ENCODE data around the gene BCAS2.

The BCAS2 gene

DNA sequence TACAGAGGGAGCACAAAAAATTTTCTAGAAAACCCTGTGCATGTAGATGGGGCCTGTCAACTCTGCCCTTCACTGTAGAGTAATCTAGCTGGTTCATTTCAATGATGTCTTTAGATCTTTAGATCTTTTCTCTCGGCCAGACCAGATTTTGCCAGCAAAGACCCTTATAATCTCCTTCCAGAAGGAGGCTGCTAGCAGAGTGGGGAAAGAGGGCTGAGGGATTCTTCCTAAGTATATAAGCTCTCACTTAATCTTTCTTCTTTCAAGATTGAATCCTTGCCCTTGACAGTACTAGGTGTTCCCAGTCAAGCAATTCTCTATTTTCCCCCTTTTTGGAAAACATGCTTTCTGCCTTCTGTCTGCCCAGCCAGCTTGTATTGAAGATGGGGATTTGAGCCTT is 34.3 kb downstream of the BCAS2 start:
- no peak overlapping the region for H3K23ac ChIP-seq (ENCODE audit: low read length in 2 of 2)
- H4K8ac ChIP-seq (ENCODE audit: low read length), result no peak overlapping the region
- H2BK5ac ChIP-seq (ENCODE audit: low read depth, low read length, poor library complexity, severe bottlenecking), result no peak overlapping the region
- H3K4ac ChIP-seq (ENCODE audit: low read depth in 1 of 2, low read length in 2 of 2), result no peak overlapping the region
- H3K4me2 ChIP-seq (ENCODE audit: low read length, poor library complexity, severe bottlenecking), result no peak overlapping the region
- no peak overlapping the region for H2BK12ac ChIP-seq (ENCODE audit: low read length in 2 of 2)
- WGBS, result no CpG with 5 or more reads among the region's 1 CpG
- no peak overlapping the region for H3K14ac ChIP-seq (ENCODE audit: low read length in 2 of 2)
- H3K27me3 ChIP-seq (ENCODE audit: control insufficient read depth in 1 of 2, insufficient read depth in 1 of 2, low read length in 2 of 2), result no peaks in the 10 kb centered on the region
- H2AK5ac ChIP-seq (ENCODE audit: low read length, severe bottlenecking), result no peak overlapping the region
- H3K36me3 ChIP-seq (ENCODE audit: control insufficient read depth in 1 of 2, insufficient read depth in 2 of 2, low read depth in 1 of 2, low read length in 2 of 2), result no peaks in the 10 kb centered on the region
- DNase-seq, result no peak
- H2AFZ ChIP-seq (ENCODE audit: low read depth, low read length), result no peak overlapping the region
- H3K9ac ChIP-seq (ENCODE audit: low read length), result no peak overlapping the region
- no peak overlapping the region for H2BK120ac ChIP-seq (ENCODE audit: low read depth, low read length)
- no peak overlapping the region for H2BK15ac ChIP-seq (ENCODE audit: low read depth, poor library complexity, severe bottlenecking)
- no peak overlapping the region for H3K18ac ChIP-seq (ENCODE audit: low read depth in 1 of 2, low read length in 2 of 2)
- no peak overlapping the region for H3K4me3 ChIP-seq (ENCODE audit: insufficient read depth in 1 of 2, low read depth in 1 of 2, low read length in 2 of 2)
- H3K79me1 ChIP-seq (replicated peaks; ENCODE audit: low read length, poor library complexity, severe bottlenecking), result no peaks in the 10 kb centered on the region
- no peaks in the 10 kb centered on the region for H3K9me3 ChIP-seq (ENCODE audit: control insufficient read depth, low read length)
- H4K91ac ChIP-seq (ENCODE audit: low read length), result no peak overlapping the region
- H3K4me1 ChIP-seq (ENCODE audit: control insufficient read depth, insufficient read depth, low read depth, low read length), result no peaks in the 10 kb centered on the region
- H3K27ac ChIP-seq (ENCODE audit: low read length, poor library complexity, severe bottlenecking), result no peak overlapping the region

DNA sequence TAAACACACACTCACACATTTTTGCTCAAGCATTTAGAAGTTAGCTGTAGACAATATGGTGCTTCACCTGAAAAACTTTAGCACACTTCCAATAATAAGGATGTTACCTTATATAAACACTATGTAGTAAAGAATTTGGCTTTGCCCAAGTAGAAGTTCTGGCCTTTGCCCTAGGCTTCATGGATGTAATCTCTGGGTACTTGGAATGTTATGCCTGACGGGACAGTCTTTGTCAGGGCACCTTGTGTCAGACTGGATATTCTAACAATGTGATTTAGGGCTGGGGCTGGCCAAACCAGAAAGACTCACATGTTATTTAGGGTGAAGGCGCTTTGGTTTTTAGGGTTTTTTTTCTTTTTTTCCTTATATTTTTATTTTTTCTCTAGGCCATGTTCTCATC is 35.6 kb downstream of the BCAS2 start:
- H3K23ac ChIP-seq (ENCODE audit: low read length in 2 of 2), result no peak overlapping the region
- no peaks in the 10 kb centered on the region for H3K4me1 ChIP-seq (ENCODE audit: control insufficient read depth, insufficient read depth, low read depth, low read length)
- H3K9me3 ChIP-seq (ENCODE audit: control insufficient read depth, low read length), result no peaks in the 10 kb centered on the region
- no peak overlapping the region for H3K14ac ChIP-seq (ENCODE audit: low read length in 2 of 2)
- no peak overlapping the region for H2BK5ac ChIP-seq (ENCODE audit: low read depth, low read length, poor library complexity, severe bottlenecking)
- no peak overlapping the region for H3K4me2 ChIP-seq (ENCODE audit: low read length, poor library complexity, severe bottlenecking)
- no peak overlapping the region for H3K27ac ChIP-seq (ENCODE audit: low read length, poor library complexity, severe bottlenecking)
- no peak overlapping the region for H2BK15ac ChIP-seq (ENCODE audit: low read depth, poor library complexity, severe bottlenecking)
- no peak overlapping the region for H2BK12ac ChIP-seq (ENCODE audit: low read length in 2 of 2)
- H3K27me3 ChIP-seq (ENCODE audit: control insufficient read depth in 1 of 2, insufficient read depth in 1 of 2, low read length in 2 of 2), result no peaks in the 10 kb centered on the region
- H4K8ac ChIP-seq (ENCODE audit: low read length), result no peak overlapping the region
- 88% methylated on average over 1 of the region's 2 CpGs for WGBS
- no peak overlapping the region for H2AFZ ChIP-seq (ENCODE audit: low read depth, low read length)
- H2AK5ac ChIP-seq (ENCODE audit: low read length, severe bottlenecking), result no peak overlapping the region
- no peaks in the 10 kb centered on the region for H3K36me3 ChIP-seq (ENCODE audit: control insufficient read depth in 1 of 2, insufficient read depth in 2 of 2, low read depth in 1 of 2, low read length in 2 of 2)
- no peak overlapping the region for H4K91ac ChIP-seq (ENCODE audit: low read length)
- no peak overlapping the region for H3K4me3 ChIP-seq (ENCODE audit: insufficient read depth in 1 of 2, low read depth in 1 of 2, low read length in 2 of 2)
- H3K18ac ChIP-seq (ENCODE audit: low read depth in 1 of 2, low read length in 2 of 2), result no peak overlapping the region
- no peak for DNase-seq
- no peak overlapping the region for H3K9ac ChIP-seq (ENCODE audit: low read length)
- no peaks in the 10 kb centered on the region for H3K79me1 ChIP-seq (replicated peaks; ENCODE audit: low read length, poor library complexity, severe bottlenecking)
- H3K4ac ChIP-seq (ENCODE audit: low read depth in 1 of 2, low read length in 2 of 2), result no peak overlapping the region
- H2BK120ac ChIP-seq (ENCODE audit: low read depth, low read length), result no peak overlapping the region

DNA sequence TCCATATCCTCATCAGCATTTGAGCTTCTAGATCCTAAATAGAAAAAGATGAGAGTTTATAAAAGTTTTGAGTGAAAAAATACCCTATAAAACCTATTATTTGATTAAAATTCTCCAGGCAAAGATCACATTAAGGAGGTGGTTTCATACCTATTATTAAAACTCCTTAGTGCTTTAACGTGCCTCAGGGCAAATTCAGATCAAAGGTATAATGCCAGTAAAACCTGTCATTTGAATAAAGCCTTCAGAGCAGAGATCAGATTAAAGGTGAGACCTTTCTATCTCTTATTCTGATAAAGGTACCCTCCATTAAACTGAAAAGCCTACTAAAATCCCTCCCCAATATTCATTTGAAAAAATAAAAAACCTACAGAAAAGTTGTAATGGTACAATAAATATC is 36.1 kb downstream of the BCAS2 start:
- Histone ChIP-seq H2BK12ac (ENCODE audit: low read length in 2 of 2) (no peak overlapping the region), H4K91ac (ENCODE audit: low read length) (no peak overlapping the region), H3K79me1 (replicated peaks; ENCODE audit: low read length, poor library complexity, severe bottlenecking) (no peaks in the 10 kb centered on the region), H3K4ac (ENCODE audit: low read depth in 1 of 2, low read length in 2 of 2) (no peak overlapping the region), H3K14ac (ENCODE audit: low read length in 2 of 2) (no peak overlapping the region), H2BK15ac (ENCODE audit: low read depth, poor library complexity, severe bottlenecking) (no peak overlapping the region), H3K4me1 (ENCODE audit: control insufficient read depth, insufficient read depth, low read depth, low read length) (no peaks in the 10 kb centered on the region), H3K4me2 (ENCODE audit: low read length, poor library complexity, severe bottlenecking) (no peak overlapping the region), H2BK120ac (ENCODE audit: low read depth, low read length) (no peak overlapping the region), H3K9me3 (ENCODE audit: control insufficient read depth, low read length) (no peaks in the 10 kb centered on the region), H3K9ac (ENCODE audit: low read length) (no peak overlapping the region), H3K4me3 (ENCODE audit: insufficient read depth in 1 of 2, low read depth in 1 of 2, low read length in 2 of 2) (no peak overlapping the region), H3K23ac (ENCODE audit: low read length in 2 of 2) (no peak overlapping the region), H3K27ac (ENCODE audit: low read length, poor library complexity, severe bottlenecking) (no peak overlapping the region), H3K36me3 (ENCODE audit: control insufficient read depth in 1 of 2, insufficient read depth in 2 of 2, low read depth in 1 of 2, low read length in 2 of 2) (no peaks in the 10 kb centered on the region), H4K8ac (ENCODE audit: low read length) (no peak overlapping the region), H2AK5ac (ENCODE audit: low read length, severe bottlenecking) (no peak overlapping the region), H3K18ac (ENCODE audit: low read depth in 1 of 2, low read length in 2 of 2) (no peak overlapping the region), H2AFZ (ENCODE audit: low read depth, low read length) (no peak overlapping the region), H2BK5ac (ENCODE audit: low read depth, low read length, poor library complexity, severe bottlenecking) (no peak overlapping the region), H3K27me3 (ENCODE audit: control insufficient read depth in 1 of 2, insufficient read depth in 1 of 2, low read length in 2 of 2) (no peaks in the 10 kb centered on the region)
- DNase-seq, result no peak
- no CpG with 5 or more reads among the region's 1 CpG for WGBS

DNA sequence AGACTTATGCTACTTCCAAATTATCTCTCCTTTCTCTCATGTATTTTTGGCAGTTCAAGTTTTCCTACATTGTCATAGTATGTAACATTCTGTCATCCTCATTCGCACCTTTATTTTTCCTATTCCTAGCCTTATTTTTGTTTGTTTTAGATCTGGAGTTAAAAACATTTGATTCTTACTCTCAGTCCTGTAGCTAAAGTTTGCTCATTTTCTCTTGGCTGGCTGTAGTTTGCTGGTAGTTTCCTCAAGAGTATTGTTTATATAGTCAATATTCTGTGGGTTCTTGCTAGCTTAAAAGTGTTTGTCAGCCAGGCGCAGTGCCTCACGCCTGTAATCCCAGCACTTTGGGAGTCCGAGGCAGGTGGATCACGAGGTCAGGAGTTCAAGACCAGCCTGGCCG is 40.6 kb downstream of the BCAS2 start:
- Histone ChIP-seq H3K4me2 (ENCODE audit: low read length, poor library complexity, severe bottlenecking) (no peak overlapping the region), H2AK5ac (ENCODE audit: low read length, severe bottlenecking) (no peak overlapping the region), H4K8ac (ENCODE audit: low read length) (no peak overlapping the region), H3K27me3 (ENCODE audit: control insufficient read depth in 1 of 2, insufficient read depth in 1 of 2, low read length in 2 of 2) (peaks cover 0 to 5% of the 10 kb centered on the region in 2 experiments), H4K91ac (ENCODE audit: low read length) (no peak overlapping the region), H2BK5ac (ENCODE audit: low read depth, low read length, poor library complexity, severe bottlenecking) (no peak overlapping the region), H3K23ac (ENCODE audit: low read length in 2 of 2) (no peak overlapping the region), H3K36me3 (ENCODE audit: control insufficient read depth in 1 of 2, insufficient read depth in 2 of 2, low read depth in 1 of 2, low read length in 2 of 2) (no peaks in the 10 kb centered on the region), H2BK12ac (ENCODE audit: low read length in 2 of 2) (no peak overlapping the region), H3K14ac (ENCODE audit: low read length in 2 of 2) (no peak overlapping the region), H2BK15ac (ENCODE audit: low read depth, poor library complexity, severe bottlenecking) (no peak overlapping the region), H3K4me1 (ENCODE audit: control insufficient read depth, insufficient read depth, low read depth, low read length) (no peaks in the 10 kb centered on the region), H3K79me1 (replicated peaks; ENCODE audit: low read length, poor library complexity, severe bottlenecking) (no peaks in the 10 kb centered on the region), H3K9ac (ENCODE audit: low read length) (no peak overlapping the region), H3K9me3 (ENCODE audit: control insufficient read depth, low read length) (no peaks in the 10 kb centered on the region), H3K18ac (ENCODE audit: low read depth in 1 of 2, low read length in 2 of 2) (no peak overlapping the region), H3K4me3 (ENCODE audit: insufficient read depth in 1 of 2, low read depth in 1 of 2, low read length in 2 of 2) (no peak overlapping the region), H3K4ac (ENCODE audit: low read depth in 1 of 2, low read length in 2 of 2) (no peak overlapping the region), H3K27ac (ENCODE audit: low read length, poor library complexity, severe bottlenecking) (no peak overlapping the region), H2BK120ac (ENCODE audit: low read depth, low read length) (no peak overlapping the region), H2AFZ (ENCODE audit: low read depth, low read length) (no peak overlapping the region)
- 72% methylated on average over 5 of the region's 6 CpGs for WGBS
- DNase-seq, result no peak

All from mesenchymal stem cell (in vitro differentiated cells and primary cell).